M059J (cell line): ENCODE data around the gene HIF1A. TPM values are rescaled to one million over a fixed set of nuclear protein-coding genes. Genes with fewer than 3 reads are reported as not detected.
"Not testable (repeated sequence)": the region's sequence is repeated elsewhere in the genome, so short reads cannot be mapped to it uniquely, and the experiment has no call there.

Experiments used
- DNase-seq: peaks from one replicate; pipeline ENCODE4 v3.0.0-alpha.2; 2012; ENCODE audit warnings: low read depth
- total RNA-seq: library from RNA; depleted of rRNA; stranded (reverse); fragments of >200 nt; shearing (Covaris generic); gene quantifications from 2 replicates; pipeline ENCODE4 v1.2.3, GENCODE V29; 2014

Gene HIF1A
- total RNA-seq, 1 experiment from 2014 or later, result 404 TPM

DNA sequence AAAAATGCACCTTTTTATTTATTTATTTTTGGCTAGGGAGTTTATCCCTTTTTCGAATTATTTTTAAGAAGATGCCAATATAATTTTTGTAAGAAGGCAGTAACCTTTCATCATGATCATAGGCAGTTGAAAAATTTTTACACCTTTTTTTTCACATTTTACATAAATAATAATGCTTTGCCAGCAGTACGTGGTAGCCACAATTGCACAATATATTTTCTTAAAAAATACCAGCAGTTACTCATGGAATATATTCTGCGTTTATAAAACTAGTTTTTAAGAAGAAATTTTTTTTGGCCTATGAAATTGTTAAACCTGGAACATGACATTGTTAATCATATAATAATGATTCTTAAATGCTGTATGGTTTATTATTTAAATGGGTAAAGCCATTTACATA, 52.0 kb downstream of the HIF1A start:
- DNase-seq, result no peak

DNA sequence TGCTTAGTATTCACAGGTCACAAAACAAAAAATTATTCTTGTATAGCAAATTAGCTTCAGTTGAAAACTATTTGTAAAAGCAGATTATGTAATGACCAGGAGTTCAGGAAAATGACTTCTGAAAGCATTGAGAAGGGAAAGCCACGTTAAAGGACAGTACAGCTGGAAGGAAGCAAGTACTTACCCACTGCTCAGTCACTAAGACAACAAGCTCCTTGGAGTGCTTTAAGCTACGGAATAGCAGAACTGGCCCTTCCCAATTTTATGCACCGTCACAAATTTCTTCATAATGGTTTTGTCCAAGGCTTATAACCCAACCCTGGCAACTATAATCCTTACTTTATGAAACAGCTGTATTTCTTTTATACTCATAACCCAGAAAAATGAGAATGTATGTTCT, 54.0 kb downstream of the HIF1A start:
- DNase-seq, result no peak

DNA sequence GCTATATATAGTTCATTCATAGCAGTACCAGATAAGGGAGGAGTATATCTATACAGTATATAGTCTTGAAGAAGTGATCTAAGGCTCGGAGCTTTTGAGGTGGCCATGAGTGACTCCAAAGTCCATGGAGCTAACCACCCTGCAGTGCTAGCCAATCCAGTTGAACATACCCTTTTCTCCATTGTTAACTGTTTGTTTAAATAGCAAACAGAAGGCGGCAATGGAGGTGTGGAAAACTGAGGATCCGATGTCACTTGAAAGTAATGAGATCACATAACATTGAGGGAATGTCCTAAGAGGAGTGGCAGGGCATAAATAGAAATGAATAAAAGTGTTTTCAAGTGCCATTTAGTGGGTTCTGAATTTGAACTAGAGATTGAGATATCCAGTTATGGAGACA, 54.6 kb downstream of the HIF1A start:
- no peak for DNase-seq

DNA sequence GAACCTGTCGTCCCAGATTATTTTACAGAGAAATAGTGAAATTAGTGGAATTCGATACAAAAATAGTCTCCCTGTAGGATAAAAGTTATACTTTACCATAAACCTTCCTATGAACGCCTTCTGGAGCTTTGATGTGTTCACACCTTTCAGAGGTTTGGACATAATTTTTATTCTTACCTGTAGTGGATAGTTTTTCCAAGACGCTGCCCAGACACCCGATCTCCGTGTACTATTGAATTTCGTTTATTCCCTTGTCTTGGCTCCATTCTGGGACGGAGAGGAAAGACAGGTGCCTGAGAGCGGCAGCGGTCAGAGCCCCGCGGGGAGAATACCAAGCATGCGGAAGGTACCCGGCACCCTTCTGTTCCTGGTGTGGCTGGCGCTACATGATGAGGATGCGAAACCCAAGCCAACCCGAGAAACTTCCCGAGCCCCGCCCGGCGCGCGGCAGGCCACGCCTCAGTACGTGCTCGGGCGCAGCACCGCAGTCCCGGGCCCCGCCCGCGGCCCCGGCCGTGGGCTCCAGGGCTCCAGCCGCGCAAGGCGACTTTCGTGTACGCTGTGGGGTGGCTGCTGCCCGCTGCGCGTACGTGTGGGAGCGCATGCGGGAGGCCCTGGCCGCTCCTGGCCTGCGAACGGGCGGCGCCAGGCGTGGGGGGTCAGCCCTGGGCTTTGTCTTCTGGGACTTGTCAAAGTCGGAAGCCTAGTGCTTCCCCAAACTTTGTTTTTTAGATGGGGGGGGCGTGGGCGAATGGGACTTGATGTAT, 55.6 kb downstream of the HIF1A start:
- no peak for DNase-seq

DNA sequence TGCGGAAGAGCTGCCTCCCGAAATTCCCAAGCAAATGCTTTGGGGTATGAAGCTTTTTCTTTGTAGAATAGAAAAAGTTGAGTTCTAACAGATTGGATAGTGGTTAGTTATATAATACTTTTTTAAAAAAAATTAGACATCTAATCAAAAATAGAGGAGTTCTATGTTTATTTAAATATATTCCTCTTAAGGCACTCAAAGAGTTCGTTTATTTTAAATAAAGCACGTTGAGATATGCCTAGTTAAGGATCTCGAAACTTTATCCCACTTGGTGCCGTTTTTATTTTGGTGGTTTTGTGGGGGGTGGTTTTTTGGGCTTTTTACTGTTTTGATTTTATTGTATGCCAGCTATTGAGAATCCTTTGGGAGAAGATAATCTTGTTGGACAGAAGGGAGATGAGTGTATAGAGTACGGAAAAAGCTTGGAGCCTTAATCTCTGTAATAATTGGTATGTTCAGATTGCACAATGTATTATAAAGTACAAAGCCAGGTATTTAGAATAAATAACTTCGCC, 56.2 kb downstream of the HIF1A start:
- DNase-seq, result no peak

GRCh38 chr14:61752626-61753025, 57.3 kb downstream of the HIF1A start:
- peak; percentile 52 for DNase-seq

GRCh38 chr14:61753631-61754030, 58.3 kb downstream of the HIF1A start:
- peak; percentile 46 for DNase-seq

DNA sequence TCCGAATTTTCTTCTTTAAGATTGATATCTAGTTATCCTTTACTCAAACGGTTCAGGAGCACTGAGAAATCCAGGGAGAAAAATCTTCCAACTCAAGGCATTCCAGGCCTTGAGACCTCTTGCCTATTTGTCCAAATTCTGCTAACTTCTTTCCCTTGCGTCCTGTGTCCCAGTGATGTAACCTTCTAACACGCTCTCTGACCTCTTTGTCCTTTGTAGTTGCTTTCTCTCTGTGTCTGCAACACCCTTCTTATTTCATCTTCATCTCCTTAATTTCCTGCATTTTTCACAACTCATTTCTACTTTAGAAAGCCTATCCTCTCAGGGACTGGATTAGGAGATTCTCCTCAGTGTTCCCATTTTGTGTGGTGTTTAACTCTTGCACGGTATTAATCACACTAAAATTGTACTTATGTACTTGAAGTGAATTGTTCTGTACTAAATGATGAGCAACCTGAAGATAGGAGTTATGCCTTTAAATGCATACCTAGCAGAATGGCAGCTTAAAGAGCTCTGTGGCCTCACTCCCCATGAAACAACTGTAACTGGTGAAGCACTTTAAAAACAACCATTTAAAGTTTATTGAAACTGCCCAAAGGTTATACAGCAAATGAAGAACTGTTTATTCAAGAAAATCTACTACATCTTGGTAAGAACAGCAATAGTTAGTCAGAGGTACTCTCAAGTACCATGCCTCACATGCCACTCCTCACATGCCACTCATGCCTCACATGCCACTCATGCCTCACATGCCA, 59.5 kb downstream of the HIF1A start:
- DNase-seq, result peak; percentile 37

DNA sequence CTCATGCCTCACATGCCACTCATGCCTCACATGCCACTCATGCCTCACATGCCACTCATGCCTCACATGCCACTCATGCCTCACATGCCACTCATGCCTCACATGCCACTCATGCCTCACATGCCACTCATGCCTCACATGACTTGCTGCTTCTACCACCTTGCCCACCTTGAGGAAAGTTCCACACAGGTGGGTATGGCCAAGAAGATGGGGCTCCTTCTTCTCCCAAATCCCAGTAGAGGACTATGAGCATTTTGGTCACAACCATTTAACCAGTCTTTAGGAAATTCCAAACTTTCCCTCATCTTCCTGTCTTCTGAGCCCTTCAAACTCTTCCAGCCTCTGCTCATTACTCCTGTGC, 60.0 kb downstream of the HIF1A start:
- not testable (repeated sequence) for DNase-seq

DNA sequence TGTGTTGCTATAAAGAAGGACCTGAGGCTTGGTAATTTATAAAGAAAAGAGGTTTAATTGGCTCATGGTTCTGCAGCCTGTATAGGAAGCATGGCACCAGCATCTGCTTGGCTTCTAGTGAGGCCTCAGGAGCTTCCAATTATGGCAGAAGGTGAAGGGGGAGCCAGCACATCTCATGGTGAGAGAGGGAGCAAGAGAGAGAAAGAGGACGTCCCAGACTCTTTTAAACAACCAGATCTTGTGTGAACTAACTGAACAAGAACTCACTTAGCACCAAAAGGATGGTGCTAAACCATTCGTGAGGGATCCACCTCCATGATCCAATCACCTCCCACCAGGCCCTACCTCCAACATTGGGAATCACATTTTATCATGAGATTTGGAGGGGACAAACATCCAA, 60.8 kb downstream of the HIF1A start:
- DNase-seq, result no peak

DNA sequence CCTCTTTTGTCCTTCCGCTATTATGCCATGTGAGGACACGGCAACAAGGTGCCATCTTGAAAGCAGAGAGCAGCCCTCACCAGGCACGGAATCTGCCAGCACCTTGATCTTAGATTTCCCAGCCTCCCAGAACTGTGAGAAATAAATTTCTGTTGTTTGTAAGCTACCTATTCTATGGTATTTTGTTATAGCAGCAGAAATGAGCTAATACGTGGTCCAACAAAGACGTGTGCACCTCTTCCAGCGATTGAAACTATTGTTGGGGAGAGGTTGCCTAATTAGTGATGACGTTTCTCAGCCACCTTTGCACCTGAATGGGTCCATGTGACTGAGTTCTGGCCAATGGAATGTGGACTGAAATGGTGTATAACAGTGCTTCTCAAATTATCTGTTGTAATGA, 64.6 kb downstream of the HIF1A start:
- no peak for DNase-seq

DNA sequence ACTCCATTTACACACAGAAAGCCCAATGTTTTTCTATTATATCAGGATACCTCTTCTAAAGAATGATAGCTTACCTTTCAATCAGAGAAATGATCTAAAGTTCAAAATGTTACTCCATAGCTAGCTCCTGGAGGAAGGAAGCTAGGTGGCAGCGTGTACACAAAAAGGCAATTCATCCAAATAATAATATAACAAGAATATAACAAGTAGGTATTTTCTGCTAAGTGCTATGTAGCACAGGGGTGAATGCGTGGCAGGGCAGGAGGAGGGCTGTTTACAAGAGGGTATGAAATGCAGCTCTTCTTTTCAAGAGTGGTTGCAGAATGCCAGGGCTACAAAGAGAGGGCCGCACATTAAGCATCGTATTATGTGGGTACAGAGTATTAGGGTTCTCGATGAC, 66.2 kb downstream of the HIF1A start:
- DNase-seq, result no peak

- peak; percentile 98 for DNase-seq
Measured at GRCh38 chr14:61761959-61762786, 66.9 kb downstream of the HIF1A start, which contains the start of gene SNAPC1. TSS of gene SNAPC1 (plus strand) at chr14:61762420. CDS start at chr14:61762461, 41 bp downstream.

DNA sequence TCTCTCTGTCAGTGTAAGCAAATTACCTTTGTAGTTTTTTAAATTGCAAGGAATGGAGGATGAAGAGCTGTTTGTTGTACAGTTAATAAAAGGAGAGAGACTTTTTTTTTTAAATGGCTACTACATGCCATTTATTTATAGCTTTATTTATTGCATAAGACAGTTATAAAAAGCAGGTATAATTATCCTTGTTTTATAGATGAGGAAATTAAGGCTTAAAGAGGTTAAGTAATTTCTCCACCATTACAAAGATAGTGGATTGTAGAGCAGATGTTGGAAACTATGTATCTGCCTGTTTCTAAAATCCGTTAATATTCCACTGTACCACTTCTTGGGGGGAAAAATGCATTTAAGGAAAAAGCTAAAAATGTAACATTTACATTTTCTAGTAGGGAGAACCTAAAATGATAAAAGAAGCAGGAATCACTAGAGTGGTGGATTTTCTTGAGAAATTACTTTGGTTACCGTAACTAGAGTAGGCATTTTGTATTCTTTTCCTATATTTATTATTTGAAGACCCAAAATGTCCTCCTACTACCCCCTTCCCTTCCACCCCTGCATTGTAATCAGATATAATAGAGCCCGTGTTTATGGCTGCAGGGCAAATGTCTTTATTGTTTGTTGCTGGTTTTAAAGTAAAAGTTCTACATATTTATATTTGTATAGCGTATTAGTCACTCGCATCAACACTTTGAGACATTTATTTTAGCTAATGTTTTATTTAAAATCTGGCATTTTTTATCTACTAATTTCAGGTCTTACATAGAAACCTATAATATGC, 69.2 kb downstream of the HIF1A start:
- no peak for DNase-seq

- DNase-seq, result no peak
Measured at GRCh38 chr14:61765225-61765943, 70.1 kb downstream of the HIF1A start.

DNA sequence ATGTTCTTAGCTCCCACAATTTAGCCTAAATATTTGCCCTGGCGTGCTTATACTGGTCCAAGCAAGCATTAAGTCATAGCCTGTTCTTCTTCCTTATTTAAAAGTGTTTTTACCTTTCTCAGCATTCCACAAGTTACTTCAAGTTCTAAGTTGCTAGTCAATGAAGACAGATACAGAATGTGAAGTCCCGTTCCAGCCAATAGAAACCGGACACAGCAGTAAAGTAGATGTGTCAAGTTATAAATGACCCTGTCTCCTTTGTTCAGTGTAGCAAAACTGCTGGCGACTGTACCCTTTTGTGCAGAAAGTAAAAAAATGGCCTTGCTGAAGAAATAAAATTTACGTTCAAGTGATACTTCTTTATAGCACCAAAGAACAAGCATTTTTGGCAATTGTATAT, 70.8 kb downstream of the HIF1A start:
- DNase-seq, result no peak

GRCh38 chr14:61768240-61768639, 72.9 kb downstream of the HIF1A start:
- no peak for DNase-seq

DNA sequence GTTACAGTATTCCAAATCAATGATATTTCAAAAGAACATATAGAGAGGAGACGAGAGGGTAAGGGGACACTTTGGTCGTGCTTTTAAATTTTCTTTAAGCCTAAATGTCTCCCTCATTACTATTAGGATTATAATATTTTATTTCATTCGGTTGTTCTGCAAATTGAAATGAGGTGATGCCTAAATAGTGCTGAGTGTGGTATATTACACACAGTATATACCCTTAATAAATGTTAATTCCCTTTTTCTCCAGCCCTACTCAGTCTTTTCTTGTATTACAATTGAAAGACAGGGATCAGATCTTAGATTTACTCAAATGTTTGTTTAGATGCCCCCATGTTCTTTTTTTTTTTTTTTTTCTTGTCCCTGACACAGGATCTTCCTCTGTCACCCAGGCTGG, 74.6 kb downstream of the HIF1A start:
- no peak for DNase-seq

GRCh38 chr14:61774861-61775260, 79.5 kb downstream of the HIF1A start:
- no peak for DNase-seq

DNA sequence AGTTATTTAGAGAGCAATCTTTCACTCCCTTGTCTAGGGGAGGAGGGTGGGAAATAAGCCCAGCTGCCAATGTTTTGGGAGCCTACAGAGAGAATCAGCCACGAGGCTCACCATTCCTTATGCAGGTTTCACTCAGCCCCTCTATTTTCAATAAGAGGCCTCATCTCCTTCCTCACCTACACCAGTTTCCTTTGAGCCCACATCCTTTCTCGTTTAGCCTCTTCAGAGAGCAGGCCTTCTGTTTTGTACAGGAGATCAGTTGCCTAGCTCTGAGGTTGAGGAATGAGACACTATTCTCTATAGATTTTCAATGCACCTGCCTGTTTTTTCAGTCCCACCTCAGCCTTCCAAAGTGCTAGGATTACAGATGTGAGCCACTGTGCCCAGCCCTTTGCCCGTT, 84.8 kb downstream of the HIF1A start:
- DNase-seq, result no peak

DNA sequence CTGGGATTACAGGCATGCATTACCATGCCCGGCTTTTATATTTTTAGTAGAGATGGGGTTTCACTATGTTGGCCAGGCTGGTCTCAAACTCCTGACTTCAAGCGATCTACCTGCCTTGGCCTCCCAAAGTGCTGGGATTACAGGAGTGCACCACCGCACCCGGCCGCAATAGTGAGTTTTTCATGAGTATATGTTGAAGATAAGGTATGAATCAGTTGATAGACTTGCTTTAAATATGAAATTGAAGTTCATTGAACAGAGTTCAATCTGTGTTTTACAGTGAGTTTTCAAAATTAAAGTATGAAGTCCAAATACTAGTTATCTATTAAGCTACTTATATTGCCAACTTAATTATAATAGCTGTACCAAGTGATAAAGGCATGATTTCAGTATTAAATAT, 102.0 kb downstream of the HIF1A start:
- no peak for DNase-seq
